ENCODE results near the gene OSBPL1A.

The OSBPL1A gene

DNA sequence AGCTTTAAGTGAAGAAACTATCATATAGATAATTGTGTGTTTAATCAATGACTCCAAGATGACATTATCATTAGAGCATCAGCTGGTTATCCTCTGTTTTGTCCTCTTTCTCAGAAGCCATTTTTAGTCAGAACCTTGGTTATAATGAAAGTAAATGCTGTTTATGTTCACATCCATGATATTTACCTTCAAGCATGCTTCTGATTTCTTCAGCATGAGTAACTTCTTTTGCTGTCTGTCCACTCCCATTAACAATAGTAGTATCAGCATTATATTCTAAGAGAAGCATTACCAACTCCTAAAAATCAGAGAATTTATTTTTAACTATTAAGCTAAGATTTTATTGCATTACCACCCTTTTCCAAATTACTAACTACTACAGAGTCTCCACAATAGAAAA lies 56.3 kb downstream of the OSBPL1A start:
- DNase-seq (ENCODE audit: low read depth in 3 of 3) = no peak

DNA sequence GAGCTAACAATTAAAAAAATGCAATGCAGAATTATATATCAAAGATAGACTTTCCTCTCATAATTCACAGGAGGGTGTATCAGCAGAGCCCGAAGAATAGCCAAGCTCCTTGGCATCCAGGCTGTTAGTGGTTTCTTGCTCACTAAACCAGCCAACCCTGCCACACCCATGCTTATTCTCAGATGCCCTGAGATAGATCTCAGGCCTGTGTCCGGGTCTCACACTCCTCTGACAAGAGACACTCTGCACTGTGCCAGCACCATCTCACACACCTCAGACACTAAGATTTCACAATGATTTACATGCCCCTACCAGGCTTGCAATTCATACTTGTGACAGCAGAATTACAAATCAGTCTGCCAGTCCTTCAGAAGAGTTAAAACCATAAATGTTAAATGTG lies 64.5 kb downstream of the OSBPL1A start:
- no peak for DNase-seq (ENCODE audit: low read depth in 3 of 3)

DNA sequence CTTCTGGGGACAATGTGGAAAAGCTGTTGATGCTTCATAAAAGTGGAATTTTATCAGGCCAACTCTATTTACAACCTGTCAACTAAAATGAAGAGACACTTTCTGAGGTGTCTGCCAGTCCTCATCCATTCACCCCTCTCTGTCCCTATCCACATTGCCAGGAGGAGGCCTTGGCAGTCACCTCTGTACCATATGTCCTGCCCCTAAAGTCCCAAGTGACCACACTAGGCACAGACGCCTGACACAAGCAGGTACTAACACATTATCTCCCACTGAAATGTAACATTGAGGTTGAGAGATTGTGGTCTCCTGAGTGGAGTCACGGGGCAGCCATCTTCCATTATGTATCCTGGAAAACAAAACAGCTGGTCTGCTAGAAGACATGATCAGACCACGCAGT lies 71.4 kb downstream of the OSBPL1A start:
- DNase-seq (ENCODE audit: low read depth in 3 of 3) = no peak

DNA sequence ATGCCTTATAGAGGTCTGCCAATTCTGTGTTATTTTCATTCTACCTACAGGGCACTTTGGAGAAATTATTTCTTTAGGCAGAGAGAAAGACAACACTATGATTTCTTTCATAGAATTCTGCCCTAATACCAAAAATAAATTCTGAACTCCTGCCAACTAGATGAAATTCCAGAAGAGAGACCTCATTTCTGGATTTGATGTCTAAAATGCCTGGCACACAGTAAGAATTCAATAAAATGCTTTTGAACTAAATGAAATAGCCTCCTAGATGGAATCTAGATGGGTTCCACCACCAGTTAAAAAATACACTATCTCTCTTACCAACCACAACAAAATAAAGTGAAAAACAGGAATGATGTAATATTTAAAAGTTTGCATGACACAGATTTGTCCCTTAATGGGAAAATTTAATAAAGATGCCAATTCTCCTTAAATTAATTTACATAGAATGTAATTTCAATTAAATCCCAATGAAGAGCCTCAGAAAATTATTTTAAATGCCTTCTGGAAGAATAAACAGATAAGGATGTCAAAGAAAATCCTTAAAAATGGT lies 75.0 kb downstream of the OSBPL1A start:
- no peak for DNase-seq (ENCODE audit: low read depth in 3 of 3)

DNA sequence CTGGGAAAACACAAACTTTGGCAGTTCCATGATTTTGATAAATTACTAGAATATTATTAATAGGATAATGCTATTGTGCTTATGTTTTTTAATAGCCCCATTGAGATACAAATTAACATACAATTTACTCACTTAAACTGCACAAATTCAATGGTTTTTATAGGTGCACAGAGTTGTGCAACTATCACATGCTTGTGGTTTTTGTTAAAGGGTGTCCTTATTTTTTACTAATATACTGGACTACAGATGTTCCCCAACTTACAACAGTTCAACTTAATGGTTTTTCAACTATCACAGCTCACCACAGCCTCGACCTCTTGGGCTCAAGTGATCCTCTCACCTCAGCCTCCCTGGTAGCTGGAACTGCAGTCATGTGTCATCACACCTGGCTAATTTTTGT lies 76.6 kb downstream of the OSBPL1A start:
- DNase-seq (ENCODE audit: low read depth in 3 of 3) = no peak

DNA sequence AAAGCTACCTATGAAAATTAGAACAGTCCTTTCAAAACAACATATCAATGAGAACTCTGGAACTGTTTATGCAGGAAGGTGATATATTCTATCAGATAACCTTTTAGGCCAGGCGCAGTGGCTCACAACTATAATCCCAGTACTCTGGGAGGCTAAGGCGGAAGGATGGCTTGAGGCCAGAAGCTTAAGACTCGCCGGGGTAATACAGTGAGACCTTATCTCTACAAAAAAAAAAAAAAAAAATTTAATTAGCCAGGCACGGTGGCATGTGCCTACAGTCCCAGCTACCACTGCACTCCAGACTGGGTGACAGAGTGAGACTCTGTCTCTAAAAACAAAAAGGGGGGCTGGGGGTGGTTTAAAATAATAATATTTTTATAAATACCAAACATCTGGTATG lies 77.9 kb downstream of the OSBPL1A start:
- no peak for DNase-seq (ENCODE audit: low read depth in 3 of 3)

DNA sequence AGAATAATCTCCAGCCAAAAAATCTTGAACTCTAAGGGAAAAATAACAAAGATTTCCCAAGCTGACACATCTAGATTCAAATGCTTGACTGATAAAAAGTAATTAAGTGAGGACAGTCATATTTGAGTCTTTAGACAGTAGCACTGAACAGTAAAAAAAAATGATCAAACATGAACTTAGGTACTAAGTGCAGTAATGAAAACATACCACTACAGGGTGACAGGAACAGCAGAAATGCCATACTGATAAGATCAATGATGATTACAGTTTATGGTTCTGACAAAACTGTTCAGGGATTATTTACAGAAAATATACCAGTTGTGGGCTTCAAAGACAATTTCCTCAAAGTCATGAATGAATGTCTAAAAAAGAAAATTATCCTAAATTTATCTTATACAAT lies 80.3 kb downstream of the OSBPL1A start:
- DNase-seq (ENCODE audit: low read depth in 3 of 3) = no peak

DNA sequence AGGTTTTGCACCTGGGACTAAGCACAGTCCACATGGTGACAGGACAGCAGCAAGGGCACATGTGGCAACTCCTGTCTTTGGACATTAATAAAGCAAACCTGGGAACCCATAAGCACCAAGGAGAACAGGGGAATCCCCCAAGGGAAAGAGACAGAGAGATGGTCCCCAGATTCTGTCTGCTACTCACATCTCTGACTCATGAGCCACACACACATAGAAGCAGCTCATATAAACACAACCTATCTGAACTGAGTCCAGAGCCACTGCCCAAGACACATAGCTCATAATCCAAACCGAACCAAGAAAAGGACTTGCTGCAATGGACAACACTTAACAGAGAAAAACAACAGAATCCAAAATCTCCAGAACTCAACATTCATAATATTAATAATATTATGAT lies 82.5 kb downstream of the OSBPL1A start:
- no peak for DNase-seq (ENCODE audit: low read depth in 3 of 3)

DNA sequence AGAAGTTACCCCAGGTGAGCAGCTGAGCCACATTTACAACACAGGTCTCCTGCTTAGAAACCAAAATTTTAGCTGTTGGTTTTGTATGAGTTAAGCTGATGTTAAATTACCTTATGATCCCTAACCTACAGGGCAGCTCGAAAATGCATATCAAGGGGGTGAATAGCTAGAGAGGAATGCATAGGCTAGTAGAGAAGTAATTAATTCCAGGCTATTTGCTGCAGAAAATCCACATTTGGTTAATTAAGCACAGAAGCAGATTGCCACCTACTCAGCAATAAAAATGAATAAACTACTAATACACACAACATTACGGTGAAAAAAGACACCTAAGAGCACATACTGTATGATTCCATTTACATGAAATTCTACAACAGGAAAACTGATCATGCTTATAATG lies 91.4 kb downstream of the OSBPL1A start:
- DNase-seq (ENCODE audit: low read depth in 3 of 3) = no peak

DNA sequence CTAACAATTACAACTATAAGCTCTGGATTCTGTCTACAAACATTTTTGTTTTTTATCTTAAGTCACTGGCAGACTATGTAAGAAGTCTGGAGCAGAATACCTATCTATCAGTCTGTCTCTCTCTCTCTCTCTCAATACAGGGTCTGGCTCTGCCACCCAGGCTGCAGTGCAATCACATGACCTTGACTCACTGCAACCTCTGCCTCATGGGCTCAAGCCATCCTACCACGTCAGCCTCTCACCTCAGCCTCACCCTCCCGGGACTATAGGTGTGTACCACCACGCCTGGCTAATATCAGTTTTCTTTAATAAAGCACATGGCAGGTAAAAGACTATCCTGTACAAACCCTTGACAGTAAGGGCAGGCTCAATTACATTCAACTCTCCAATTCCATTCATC lies 96.9 kb downstream of the OSBPL1A start:
- no peak for DNase-seq (ENCODE audit: low read depth in 3 of 3)

DNA sequence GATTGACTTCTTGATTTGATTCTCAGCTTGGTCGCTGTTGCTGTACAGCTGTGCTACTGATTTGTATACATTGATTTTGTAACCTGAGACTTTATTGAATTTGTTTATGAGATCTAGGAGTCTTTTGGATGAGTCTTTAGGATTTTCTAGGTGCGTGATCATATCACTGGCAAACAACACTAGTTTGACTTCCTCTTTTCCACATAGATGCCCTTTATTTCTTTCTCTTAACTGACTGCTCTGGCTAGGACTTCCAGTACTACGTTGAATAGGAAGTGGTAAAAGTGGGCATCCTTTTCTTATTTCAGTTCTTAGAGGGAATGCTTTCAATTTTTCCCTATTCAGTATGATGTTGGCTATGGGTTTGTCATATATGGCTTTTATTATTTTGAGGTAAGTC lies 101.3 kb downstream of the OSBPL1A start:
- DNase-seq (ENCODE audit: low read depth in 3 of 3) = no peak

DNA sequence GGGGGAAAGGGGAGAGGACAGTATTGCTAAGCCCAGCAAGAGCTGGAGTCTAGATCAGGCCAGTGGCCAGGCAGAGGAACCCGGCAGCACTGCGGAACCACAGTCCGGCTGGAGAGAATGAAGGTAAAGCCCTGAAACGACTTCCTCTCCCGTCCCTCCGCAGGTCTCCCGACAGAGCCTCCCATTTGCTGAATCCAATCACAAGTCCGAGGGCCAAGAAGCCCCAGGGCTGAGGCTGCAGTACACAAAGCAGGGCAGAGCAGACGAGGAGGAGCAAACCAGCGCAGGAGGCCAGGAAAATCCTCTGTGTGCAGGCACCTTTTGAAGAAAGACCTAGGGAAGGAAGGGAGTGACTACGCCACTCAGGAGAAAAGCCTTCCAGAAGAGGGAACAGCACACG lies 104.4 kb downstream of the OSBPL1A start:
- DNase-seq (ENCODE audit: low read depth in 3 of 3) = no peak

DNA sequence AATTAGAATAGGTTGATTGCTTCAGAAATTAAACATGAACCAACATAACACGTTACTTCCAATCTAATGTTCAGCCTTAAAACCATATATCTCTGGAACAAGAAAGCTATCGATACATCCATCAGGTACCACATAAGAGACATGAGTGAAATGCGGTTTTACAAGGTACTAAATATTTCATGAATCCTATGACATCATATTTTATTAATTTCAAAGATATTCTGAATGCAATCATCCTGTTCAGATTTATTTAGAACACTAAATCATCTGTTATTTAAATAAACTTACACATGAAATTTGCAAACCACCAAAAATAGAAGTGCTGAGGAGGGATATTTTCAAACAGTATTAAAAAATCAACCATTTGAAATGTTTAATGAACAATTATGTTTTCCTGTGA lies 119.0 kb downstream of the OSBPL1A start:
- DNase-seq (ENCODE audit: low read depth in 3 of 3) = no peak

DNA sequence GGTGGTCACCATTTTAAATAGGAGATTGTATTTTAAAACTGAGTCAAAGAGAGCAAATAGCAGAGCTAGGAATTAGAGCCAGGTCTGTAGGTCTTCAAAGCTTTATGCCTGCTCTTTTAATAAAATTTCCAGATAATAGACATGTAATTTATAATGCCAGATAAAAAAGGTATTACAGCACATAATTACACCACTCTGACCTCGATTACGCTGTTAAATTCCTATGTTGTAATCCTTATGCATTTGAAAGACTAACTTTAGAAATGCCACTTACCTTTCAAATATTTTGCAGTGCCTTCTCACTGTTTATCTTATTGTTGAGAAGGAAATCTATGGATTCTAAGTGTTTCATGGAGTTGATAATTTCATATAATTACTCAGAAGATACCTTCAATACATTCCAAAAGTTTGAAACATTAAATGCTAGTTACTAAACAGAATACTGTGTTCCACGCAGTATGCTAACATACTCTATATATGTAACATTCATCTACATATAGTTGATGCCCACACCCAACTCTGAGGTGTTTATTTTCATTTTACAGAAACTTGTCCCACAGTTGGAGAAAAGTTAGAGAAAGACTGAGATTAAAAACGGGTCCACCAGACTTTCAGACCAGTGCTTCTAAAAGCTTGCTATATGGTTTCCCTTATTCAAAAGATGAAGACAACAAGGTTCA lies 120.0 kb downstream of the OSBPL1A start:
- no peak for DNase-seq (ENCODE audit: low read depth in 3 of 3)

DNA sequence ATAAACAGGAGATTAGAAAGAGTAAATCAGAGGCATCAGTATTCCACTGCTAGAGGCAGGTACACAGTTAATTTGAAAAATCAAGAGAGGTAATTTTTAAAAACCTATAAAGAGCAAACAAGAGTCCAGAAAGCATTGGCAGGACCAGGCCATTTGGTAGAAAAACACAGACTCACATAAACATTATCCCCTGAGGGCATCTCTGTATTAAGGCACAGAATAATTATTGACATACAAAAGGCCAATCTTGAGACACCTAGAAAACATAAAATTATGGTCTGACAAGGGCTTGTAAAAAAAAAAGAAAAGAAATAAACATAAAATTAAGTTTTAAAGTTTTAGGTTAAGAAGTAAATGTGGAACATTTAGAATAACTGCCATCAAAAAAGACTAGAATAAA lies 120.6 kb downstream of the OSBPL1A start:
- no peak for DNase-seq (ENCODE audit: low read depth in 3 of 3)

DNA sequence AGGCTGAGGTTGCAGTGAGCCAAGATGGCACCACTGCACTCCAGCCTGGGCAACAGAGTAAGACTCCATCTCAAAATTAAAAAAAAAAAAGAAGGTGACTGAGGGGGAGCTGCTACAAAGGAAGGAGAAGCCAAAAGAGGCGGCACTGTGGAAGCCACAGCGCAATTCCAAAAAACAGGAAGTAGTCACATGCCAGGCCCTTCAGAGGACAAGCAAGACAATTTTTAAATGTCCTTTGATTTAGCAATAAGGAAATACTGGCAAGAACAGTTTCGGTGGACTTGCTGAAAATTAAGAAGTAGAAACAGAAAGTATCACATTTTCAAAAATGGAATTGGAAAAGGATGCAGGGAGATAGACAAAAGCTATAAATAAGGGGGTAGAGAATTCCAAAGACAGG lies 122.8 kb downstream of the OSBPL1A start:
- DNase-seq (ENCODE audit: low read depth in 3 of 3) = no peak

DNA sequence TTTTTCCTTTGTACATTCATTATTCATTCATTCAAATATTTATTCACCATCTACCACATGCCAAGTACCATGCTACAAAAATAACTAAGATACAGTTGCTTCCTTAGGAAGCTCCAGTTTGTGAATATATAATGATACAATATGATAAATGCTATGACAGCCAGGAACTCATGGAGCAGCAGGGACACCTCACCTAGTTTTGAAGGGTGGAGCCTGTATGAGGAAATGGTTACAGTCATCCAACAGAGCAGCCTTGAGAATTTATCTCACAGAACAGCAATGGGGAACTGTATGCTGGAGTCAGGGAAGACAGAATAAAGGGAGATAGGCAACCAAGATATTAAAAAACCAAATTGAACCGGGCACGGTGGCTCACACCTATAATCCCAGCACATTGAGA lies 124.0 kb downstream of the OSBPL1A start:
- DNase-seq (ENCODE audit: low read depth in 3 of 3) = no peak

DNA sequence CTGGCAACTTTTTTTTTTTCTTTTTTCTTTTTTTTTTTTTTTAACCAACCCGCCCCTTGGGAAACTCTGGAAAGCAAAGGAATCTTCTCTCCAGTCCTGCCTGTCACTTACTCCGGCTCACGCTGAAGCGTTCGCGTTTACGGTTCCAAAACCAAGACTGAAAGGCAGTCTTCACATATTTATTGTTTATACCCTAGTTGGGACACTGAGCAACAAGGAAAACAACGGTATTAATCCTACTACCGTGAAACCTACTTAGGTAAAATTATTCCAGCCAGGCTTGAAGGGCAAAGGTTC lies 125.4 kb downstream of the OSBPL1A start:
- no peak for DNase-seq (ENCODE audit: low read depth in 3 of 3)

DNA sequence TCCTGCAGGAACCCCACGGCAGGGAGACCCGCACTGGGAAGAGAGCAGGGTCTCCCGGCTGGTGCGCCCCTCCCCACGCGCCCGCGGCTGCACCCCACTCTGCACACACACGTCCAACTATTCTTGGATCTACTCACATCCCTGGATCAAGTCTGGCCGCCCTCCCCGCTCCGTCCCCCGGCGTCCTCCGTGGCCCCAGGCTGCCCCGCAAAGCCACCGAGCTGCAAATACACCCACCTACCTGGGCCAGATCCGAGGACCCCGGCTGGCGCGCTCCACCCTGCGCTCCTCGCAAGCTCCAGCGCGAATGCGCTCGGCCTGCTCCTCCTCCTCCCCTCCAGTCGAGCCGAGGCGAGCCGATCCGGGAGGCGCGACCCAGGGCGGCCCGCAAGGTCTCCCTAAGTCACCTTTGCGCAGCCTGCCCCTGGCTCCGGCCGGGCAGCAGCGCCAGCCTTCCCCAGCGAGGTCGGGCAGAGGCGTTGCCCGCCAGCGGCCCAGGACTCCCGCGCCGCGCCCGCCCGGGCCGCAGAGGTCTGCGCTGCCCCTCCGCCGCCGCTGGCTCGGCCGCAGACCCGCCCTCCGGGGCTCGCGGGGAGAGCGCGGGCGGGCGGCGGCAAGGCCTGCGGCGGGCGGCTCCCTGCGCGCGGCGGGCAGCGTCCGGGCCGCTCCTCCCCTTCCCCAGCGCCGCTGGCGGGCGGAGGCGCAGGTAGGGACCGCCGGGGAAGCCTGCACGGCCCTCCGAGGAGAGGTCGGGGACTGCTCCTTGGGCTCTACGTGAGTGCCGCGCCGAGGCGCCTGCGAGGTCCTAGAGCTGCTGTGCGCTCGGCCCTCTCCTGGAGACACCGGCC lies 126.0 kb downstream of the OSBPL1A start:
- DNase-seq (ENCODE audit: low read depth in 3 of 3) = peak in 1 of 3 experiments; percentile 39

DNA sequence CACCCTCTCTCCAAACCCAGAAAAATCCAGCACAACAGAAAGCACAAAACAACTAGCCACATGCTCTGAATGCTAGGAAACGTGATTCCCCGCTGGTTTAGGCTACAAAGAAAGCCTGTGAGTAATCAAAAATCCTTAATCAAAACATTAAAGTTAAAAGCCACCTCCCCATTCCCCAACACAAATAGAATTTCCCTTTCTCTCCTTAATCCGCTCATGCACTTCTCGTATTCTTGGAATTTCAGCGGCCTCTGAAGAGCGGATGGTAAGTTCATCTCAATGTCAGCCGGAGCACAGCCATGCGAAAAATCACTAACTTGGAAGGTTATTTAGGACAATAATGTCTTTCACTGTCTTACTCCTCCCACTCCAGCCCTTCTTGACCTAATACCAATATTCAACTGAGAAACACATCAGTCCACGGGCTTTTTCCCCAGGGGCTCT lies 126.7 kb downstream of the OSBPL1A start:
- no peak for DNase-seq (ENCODE audit: low read depth in 3 of 3)

DNA sequence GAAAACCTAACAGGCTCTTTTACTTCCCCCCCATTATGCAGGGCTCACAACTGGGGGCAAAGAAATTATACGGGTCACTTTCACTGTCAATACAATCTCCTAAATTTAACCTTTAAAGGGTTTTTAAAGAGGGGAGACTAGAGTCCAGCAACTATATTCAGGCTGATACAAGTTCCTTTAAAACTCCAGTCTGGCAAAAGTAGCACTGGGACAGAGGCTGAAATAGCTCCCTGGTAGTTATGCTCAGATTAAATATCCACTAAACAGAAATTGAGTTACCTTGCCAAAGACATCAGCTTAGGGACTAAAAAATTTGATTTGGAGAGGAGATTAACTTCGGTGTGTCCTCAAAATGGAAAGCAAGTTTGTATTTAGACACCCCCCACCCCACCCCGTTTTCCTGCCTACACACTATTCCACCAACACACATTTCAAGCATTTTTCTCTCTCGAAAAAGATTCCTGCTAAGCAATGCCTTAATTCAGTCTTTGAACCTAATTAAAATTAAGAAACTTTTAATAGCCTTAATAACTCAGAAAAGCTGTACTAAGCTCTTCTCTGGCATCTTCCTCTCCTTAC lies 127.2 kb downstream of the OSBPL1A start:
- DNase-seq (ENCODE audit: low read depth in 3 of 3) = no peak

DNA sequence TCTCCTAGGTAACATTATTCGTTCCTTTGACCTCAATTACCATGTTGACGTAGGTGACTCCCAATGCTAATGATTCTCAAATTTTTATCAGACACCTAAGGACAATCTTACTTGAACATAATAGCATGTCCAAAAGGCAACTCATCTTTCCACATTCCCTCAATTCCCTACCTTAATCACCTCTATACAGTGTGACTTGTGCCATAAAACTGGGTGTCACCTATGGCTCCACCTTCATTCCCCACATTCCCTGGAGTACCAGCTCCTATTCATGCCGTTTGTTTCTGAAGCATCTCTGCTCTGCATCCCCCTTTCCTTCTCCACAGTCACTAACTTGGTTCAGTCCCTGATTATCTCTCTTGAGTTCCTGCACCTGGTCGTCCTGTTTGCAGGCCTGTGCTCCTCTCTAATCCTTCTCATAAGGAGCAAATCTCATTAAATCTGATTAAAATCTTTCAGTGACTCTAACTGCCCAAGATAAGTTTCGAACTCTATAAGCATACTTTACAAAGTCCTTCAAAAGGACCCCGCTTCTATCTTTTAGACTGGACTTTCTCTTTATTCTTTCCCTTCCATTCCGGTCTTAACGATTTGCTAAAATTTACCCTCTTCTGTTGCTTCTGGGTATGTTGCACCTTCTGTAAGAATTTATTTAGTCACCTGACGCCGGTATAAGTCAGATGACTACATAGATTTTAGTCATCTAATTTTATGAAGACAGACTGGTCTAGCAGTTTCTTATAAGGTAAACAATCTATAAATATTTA lies 128.7 kb downstream of the OSBPL1A start:
- no peak for DNase-seq (ENCODE audit: low read depth in 3 of 3)

Measured in stimulated activated CD4-positive, alpha-beta T cell treated with anti-CD3 and anti-CD28 coated beads, TNF-alpha, amount 100 ng/mL, for 24 hours (primary cell).